Measurements from ENCODE around the gene KCNMA1.

Gene KCNMA1

DNA sequence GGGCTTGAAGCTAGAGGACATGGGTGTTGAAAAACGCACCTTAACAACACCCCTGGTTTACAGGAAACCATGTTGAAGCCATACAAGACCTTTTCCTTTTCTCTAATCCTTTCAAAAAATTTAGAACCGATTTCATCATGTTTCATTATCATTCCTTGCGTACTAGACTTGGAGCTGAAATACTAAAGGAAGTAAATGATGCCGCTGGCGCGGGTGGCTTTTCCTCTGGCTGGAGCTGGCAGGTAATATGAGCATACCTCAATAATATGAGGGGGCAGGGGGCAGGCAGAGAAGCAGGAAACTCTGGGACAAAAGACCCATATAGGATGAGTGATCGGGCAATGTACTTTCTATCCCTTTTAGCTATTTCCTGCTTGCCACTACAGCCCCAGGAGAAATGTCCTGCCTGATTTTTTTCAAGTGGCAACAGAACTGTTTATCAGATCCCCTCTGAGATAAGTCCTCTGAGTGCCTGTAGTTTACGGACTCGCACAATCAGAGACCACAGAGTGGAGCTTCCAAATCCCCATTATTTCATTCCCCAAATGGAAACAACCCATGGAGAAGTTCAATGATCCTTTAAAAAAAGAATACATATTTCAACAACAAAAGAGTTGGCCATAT lies 450.1 kb downstream of the KCNMA1 start:
- no peak for DNase-seq (ENCODE audit: low read depth, low spot score)

DNA sequence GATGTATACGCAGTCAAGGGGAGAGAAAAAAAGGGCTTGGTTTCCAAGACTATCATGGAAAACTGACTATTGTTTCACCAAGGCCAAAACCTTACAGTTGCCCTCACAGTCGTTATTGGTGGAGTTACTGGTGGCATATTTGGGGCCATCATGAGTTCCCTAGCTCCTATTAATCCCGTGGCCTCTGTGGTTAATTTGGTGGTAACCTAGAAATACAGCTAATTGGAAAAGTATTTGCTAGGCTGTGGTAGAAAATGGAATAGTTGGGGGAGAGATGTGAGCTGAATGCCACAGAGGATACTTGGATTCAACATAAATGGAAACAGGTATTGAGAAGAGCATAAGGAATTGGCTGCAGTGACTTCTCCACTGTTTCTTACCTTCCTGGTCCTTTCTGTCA lies 450.7 kb downstream of the KCNMA1 start:
- DNase-seq (ENCODE audit: low read depth, low spot score): no peak

GRCh38 chr10:77185696-77186095 lies 451.9 kb downstream of the KCNMA1 start:
- no peak for DNase-seq (ENCODE audit: low read depth, low spot score)

DNA sequence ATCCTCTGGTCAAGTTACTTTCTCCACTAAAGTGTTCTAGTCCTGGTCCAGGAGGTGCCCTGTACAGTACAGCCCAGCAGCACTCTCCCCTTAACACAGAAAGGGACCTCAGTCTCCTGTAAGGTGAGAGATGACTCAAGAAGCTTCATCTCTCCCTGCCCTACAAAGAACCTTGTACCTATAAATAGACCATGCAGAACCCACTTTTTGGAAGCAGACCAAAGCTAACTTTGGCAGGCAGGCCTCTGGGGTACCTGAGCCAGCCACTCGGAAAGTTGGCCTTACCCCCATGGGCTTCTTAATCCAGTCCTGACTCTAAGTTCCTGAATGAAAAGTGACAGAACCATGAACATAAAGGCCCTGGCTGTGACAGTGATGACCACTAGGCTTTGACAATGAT lies 454.8 kb downstream of the KCNMA1 start:
- DNase-seq (ENCODE audit: low read depth, low spot score): no peak

GRCh38 chr10:77180794-77181193 lies 456.8 kb downstream of the KCNMA1 start:
- no peak for DNase-seq (ENCODE audit: low read depth, low spot score)

GRCh38 chr10:77180104-77180503 lies 457.5 kb downstream of the KCNMA1 start:
- no peak for DNase-seq (ENCODE audit: low read depth, low spot score)

- DNase-seq (ENCODE audit: low read depth, low spot score): peak; percentile 75
These were observed 458.5 kb downstream of the KCNMA1 start for GRCh38 chr10:77179015-77179695.

- DNase-seq (ENCODE audit: low read depth, low spot score): no peak
These were observed 460.0 kb downstream of the KCNMA1 start for GRCh38 chr10:77177589-77177988.

DNA sequence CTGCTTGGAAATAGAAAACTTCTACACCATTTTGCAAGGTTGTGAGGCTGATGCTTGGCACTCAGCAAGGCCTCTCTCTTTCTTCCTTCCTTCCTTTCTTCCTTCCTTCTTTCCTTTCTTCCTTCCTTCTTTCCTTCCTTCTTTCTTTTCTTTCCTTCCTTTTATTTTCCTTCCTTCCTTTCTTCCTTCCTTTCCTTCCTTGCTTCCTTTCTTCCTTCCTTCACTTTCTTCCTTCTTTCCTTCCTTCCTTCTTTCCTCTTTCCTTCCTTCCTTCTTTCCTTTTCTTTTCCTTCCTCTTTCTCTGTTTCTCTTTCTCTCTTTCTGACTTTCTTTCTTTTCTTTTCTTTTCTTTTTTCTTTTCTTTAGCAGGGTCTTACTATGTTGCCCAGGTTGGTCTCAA lies 460.4 kb downstream of the KCNMA1 start:
- no peak for DNase-seq (ENCODE audit: low read depth, low spot score)

- DNase-seq (ENCODE audit: low read depth, low spot score): no peak
These were observed 461.4 kb downstream of the KCNMA1 start for GRCh38 chr10:77176232-77176631.

- no peak for DNase-seq (ENCODE audit: low read depth, low spot score)
These were observed 461.9 kb downstream of the KCNMA1 start for GRCh38 chr10:77175631-77176222.

GRCh38 chr10:77173615-77174461 lies 463.8 kb downstream of the KCNMA1 start:
- DNase-seq (ENCODE audit: low read depth, low spot score): peak; percentile 72

DNA sequence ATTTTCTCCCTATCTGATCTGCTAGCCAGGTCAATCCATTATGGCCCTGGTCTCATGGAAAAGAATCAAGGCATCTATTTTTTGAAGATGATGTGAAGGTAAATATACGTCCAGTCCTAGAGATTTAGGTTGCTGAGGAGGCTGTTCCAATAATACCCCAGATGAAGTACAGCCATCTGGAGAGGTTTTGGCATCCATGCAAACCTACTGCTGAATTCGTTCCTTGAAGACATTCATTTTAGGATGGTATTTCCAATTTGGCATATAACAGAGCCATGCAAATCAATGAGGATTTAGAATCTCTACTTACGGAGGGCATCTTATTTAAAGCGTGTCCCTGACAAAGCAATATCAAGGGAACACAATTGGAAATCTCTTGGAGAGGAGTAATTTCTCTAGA lies 465.5 kb downstream of the KCNMA1 start:
- no peak for DNase-seq (ENCODE audit: low read depth, low spot score)

- DNase-seq (ENCODE audit: low read depth, low spot score): no peak
These were observed 468.7 kb downstream of the KCNMA1 start for GRCh38 chr10:77168861-77169260.

- no peak for DNase-seq (ENCODE audit: low read depth, low spot score)
These were observed 469.4 kb downstream of the KCNMA1 start for GRCh38 chr10:77168161-77168560.

GRCh38 chr10:77165445-77166208 lies 472.0 kb downstream of the KCNMA1 start:
- no peak for DNase-seq (ENCODE audit: low read depth, low spot score)

GRCh38 chr10:77164616-77165311 lies 472.8 kb downstream of the KCNMA1 start:
- DNase-seq (ENCODE audit: low read depth, low spot score): no peak

GRCh38 chr10:77163670-77164348 lies 473.8 kb downstream of the KCNMA1 start:
- DNase-seq (ENCODE audit: low read depth, low spot score): peak; percentile 84

GRCh38 chr10:77162697-77163096 lies 474.9 kb downstream of the KCNMA1 start:
- DNase-seq (ENCODE audit: low read depth, low spot score): no peak

GRCh38 chr10:77160679-77161078 lies 476.9 kb downstream of the KCNMA1 start:
- no peak for DNase-seq (ENCODE audit: low read depth, low spot score)
